Measurements from ENCODE around the gene EIF4H.

- TF ChIP-seq CTCF (IDR thresholded peaks at IDR 0.05; ENCODE audit: low read depth, low read length, poor library complexity, severe bottlenecking) (no peak), EZH2phosphoT487 (IDR thresholded peaks at IDR 0.05; ENCODE audit: borderline replicate concordance, low read length) (no peak)
Observed at GRCh38 chr7:74130518-74130917, 43.6 kb upstream of the EIF4H start.

Data from DOHH2 (cell line).